HG03108 (cell line): ENCODE data around the gene STX8.
"Not testable (repeated sequence)": the region's sequence is repeated elsewhere in the genome, so short reads cannot be mapped to it uniquely, and the experiment has no call there.

Experiments used
- ATAC-seq: cut with Tn5 transposase; IDR thresholded peaks from one replicate; pipeline ENCODE4 v1.9.1; 2021; ENCODE audit warnings: moderate library complexity; ENCODE audit not compliant: unreplicated experiment

STX8 gene

DNA sequence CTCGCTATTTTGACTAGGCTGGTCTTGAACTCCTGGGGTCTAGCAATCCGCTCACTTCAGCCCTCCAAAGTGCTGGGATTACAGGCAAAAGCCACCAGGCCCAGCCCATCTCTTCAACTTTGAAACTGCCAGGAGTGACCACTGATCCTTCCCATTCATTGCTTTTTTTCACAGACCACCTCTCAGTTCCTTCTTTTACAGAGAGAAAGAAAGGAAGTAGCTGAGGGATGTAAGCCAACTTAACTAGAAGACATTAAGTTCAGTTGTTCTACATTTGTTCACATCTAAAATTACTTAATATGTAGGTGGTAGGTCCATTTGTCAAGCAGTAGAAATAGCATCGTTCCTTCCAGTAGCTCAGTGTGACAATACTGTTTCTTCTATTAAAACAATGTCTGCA is 219.8 kb downstream of the STX8 start:
- no peak for ATAC-seq

DNA sequence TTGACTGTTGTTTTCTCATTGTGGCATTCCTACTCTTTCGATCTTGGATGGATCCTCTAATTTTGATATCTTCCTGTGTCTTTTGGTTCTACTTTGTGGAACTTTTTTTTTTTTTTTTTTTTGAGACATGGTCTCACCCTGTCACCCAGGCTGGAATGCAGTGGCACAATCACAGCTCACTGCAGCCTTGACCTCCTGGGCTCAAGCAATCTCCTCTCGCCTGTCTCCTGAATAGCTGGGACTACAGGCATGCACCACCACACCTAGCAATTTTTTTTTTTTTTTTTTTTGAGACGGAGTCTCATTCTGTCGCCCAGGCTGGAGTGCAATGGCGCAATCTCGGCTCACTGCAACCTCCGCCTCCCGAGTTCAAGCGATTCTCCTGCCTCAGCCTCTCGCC is 220.4 kb downstream of the STX8 start:
- not testable (repeated sequence) for ATAC-seq

DNA sequence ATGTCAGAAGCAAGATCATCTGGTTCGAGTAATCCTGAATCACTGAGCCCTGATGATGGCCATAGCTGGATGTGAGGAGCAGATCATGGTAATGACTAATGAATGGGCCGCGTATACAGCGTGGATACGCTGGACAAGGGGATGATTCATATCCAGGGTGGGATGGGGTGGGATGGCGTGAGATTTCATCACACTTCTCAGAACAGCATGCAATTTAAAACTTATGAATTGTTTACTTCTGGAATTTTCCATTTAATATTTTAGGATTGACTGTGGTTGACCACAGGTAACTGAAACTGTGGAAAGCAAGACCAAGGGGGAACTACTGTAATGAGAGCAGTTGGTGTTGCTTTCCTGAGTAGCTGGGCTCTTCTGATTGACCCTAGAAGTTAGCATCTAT is 225.5 kb downstream of the STX8 start:
- no peak for ATAC-seq

DNA sequence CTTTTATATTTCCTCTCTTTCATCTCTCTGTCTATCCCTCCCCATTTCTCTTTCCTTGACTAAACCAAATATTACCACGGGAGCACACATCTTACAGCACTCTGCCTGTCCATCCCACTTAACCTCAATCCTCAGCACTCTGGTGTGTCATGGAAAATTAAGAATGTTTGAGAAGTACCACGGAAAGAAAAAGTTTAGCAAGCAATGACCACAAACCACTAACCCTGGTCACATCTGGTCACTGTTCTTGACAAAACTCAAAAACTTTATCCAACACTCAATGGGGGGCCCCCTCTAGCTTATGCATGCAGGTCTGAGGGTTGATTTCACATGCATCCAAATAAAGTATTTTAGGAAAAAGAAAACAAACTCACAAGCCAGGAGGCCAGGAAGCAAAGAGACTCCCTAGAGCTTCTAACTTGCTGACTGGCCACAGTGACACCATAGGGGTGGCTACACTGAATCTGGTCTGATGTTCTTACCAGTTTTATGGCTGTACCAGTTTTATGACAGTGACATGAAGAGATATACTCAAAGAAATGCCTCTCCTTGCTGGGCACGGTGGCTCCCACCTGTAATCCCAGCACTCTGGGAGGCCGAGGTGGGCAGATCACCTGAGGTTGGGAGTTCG is 229.2 kb downstream of the STX8 start:
- no peak for ATAC-seq

DNA sequence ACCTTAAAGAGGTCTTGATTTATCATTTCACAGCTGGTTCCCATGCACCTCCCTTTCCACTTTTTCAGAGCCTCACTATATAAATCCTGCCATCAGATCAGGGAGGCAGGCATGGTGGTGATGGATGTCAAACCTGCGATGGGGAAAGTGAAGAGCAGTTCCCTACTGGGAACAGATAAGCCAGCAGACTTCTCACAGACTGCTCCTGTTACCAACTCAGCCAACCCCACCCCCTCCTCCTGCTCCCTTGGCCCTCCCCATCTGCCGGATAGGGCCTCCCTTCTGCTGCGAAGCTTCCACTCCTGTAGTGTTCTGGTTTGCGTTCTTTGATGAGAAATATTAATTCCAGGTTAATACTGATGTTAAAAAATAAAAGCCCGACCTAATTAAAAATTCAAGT is 232.1 kb downstream of the STX8 start:
- ATAC-seq = no peak

DNA sequence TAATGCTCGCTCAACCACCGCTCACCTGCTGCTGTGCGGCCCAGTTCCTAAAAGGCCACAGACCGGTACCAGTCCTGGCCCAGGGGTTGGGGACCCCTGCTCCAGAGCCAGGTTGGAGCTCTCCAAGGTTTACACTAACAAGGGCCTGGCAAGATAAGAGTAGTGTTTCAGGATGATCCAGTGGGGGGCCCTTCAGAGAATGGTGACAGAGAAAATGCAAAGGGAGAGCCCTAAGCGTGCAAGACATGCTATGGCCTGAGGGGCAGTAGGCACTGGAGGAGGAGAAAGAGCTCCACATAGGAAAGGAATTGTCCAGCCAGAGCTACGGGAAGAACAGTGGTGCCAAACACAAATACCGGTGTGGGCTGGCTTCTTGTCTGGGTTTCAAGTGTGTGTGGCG is 233.4 kb downstream of the STX8 start:
- no peak for ATAC-seq

DNA sequence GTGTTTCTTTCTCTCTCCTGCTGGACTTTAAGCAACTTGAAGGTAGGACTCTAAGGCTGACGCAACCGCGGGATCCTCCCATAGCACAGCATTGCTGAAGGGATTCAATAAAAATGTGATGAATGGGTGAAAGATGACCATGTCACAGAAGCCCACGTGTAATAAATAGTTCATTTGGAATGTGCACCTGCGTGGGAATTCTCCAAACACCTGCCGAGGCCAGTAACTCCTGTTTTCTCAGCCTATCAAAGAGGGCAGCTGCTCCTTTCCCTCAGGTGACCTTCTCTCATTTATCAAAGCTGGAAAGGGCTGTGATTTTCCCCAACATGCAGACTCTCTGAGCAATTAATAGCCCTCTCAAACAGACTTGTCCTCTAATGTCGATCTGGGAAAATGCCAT is 235.7 kb downstream of the STX8 start:
- no peak for ATAC-seq

DNA sequence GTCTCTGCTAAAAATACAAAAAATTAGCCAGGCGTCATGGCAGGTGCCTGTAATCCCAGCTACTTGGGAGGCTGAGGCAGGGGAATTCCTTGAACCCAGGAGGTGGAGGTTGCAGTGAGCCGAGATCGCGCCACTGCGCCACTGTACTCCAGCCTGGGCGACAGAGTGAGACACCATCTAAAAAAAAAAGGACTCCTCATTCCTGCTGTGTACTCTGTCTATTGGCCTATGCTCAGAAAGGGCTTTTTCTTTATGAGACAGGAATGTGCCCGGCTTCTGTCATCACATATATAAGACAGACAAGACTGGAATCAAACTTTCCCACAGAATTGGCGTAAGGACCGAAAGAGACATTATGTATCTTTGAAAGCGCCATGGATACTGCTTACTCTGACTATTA is 236.1 kb downstream of the STX8 start:
- ATAC-seq = not testable (repeated sequence)

DNA sequence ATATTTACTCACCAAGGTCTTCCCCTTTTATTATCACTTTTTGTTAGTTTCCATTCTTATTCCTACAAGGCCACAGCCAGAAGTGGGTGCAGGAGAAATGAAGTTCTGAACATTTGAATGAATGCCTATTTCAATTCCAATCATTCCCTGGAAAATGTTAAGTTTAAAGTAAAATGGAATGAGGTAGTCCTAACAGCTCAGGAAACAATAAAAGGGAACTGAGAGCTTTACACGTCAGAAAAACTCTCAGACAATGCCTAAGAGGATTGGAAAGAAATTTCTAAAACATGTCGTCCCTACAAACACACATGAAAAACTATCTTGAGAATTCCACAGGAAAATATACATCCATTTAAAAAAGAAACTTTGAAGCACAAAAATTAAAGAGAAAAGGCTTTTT is 238.8 kb downstream of the STX8 start:
- no peak for ATAC-seq

DNA sequence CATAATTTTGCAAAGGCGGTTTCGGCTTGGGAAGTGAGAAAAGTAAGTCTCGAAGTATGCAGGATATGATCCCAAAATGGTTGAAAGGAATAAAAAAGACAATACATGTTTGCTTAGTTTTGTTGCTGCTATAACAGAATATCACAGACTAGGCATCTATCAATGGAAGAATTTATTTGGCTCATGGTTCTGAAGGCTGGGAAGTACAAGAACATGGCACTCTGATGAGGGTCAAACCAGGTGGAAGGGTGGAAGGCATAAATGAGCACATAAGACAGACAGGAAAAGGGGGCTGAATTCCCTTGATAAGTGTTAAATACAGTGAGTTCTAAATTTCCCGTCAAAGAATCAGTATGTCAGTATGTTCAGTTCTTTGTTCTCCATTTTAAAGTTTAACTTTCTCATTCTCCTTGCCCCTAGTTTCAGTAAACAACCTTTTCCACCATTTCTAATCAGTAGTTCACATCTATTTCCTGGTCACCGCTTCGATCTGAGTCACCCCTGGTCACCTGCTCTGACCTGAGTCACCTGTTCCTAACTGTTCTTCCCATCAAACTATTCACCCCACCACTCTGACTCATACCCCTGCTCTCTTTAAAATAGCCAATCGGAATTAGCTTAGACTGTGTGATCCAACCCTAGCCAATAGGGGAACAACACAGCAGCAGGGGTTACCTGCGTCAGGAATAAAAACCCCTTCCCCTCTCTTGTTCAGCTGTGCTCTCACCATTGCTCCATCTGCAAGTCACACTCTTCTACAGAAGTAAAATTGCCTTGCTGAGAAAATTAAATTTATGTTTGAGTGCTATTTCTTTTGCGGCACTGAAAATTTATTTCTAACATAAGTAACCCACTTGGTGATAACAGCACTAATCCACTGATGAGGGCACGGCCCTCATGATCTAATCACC is 240.8 kb downstream of the STX8 start:
- ATAC-seq = no peak

DNA sequence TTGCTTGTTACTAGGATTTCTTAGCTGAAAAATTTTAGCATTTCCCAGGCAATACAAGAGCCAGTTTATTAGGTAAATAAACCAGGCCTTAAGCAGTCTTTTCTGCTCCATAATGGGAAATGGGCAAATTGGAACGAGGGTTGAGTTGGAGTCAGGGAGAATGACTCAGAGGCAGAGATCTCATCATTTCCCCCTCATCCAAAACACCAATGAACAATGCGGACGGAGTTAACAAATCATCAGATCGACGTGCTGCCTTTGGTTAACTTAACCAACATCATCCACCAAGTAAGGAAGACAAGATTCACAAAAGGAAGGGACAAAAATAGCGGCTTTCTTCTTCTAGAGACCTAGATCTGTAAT is 243.5 kb downstream of the STX8 start:
- no peak for ATAC-seq

DNA sequence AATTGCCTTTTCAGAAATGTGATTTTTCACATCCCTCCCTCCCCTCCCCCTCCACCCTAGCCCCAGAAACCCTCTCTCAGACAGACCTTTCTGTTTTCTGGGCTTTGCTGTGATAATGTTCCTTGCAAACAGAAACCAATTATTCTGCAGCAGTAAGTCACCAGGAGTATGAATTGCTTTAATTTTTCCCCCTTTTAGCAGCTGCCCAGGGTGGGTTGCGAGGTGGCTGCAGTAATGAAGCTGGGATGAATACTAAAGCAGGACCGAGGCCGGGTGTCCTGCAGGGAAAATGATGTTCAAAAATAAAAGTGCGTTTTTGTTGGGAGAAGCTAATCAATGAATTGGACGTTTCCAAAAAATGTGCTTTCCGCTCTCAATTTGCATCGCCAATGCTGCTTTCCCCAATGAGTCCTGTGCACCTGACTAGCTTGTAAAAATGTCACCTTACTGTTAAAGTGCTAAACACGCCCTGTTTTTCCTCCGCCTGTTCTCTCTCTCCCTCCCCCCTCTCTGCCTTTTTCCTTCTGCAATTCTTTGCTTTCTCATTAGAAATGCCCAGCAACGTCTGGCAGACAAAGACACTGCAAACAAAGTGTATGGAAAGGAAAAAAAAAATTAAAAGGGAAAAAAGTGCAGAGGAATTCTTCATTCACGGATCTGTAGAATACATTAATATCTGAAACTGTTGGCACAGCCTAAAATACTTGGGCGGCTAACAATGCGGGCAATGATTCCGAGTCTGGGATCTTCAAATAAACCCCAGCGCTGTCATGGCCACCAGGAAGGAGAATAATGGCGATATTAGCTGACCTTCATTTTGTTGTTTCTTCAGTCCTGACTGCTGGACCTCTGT is 244.1 kb downstream of the STX8 start:
- no peak for ATAC-seq

DNA sequence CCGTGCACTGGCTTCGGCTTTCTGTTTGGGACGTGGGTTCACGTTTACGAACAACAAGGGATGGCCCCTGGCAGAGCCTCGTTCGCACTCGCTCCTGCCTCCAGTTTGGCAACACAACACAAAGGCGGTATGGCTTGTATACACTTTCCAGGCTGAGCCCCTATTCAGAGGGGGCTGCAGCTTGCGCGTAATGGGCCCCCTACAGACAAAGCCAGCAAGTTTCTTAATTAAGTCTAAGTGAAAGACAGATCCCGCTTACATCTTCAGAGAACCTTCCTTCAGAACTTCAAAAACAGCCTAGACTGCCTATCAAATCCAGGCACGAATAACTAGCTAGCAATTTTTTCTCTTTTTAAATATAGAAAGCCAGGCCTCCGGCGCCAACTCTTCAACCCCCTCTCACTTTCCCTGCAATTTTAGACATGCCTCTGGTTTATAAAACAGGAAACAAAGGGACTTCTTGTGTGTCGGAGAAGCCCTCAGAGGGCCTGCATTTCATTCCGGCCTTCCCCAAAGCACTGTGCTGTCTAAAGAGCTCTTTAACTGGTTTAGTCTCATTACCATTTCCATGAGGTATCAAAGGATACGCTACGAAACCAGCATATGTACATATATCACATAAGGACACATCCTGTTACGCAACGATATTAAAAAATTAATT is 244.9 kb downstream of the STX8 start:
- ATAC-seq = no peak

DNA sequence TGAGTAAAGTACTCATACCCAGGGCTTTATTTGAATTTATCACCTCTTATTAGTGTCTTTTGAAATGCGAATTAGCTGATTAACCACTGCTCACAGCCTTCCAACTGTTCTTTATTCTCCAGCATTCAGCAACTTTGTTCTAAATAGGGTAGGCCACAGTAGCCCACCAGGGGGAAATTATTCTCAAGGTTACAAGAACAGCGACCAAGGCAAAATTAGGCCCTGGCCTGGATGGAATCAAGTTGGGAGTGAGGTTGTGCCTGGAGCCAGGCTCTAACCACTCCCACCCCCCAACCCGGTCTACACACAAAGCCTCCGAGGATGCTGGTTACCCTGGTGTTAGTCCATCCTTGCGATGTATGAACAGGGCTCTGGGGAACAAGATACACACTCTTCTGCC is 245.5 kb downstream of the STX8 start:
- ATAC-seq = no peak

DNA sequence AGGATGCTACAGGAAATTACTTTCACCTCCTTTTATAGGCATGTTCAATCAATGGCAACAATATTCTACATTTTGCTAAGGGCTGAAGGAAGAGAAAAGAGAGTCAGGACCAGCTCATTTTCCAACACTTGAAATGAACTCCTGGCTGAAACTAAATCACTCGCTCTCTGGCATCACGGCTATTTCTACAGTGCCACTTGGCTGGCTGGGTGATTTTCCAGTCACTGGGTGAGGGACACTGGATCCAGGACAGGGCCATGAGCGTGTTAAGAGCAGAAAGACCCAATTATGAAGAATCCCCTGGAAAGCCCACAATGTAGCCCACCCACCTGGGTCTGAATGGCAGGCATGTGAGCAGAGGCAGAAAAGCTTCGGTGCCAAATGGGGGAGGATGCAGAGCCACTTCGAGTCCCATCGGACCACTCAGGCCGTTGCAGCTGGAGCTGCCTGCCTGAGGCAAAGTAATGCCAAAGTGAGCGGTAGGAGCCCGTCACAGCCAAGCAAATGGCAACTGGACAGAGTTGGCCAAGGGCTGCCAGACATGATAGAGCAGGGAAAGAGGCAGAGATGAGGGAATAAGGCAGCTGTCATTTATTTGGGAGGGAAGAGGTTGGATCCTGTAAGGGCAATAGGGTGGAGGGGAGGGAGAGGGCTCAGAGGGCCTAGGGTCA is 246.2 kb downstream of the STX8 start:
- no peak for ATAC-seq

DNA sequence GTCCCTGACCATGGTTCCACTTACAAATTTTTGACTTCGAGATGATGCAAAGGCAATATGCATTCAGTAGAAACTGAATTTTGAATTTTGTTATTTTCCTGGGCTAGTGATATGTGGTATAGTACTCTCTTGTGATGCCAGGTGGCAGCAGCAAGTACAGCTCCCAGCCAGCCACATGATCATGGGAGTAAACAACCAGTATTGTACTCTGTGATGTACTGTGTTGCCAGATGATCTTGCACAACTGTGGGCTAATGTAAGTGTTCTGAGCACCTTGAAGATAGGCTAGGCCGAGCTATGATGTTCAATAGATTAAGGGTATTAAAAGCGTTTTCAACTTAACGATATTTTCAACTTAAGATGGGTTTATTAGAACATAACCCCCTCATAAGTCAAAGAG is 250.8 kb downstream of the STX8 start:
- no peak for ATAC-seq

DNA sequence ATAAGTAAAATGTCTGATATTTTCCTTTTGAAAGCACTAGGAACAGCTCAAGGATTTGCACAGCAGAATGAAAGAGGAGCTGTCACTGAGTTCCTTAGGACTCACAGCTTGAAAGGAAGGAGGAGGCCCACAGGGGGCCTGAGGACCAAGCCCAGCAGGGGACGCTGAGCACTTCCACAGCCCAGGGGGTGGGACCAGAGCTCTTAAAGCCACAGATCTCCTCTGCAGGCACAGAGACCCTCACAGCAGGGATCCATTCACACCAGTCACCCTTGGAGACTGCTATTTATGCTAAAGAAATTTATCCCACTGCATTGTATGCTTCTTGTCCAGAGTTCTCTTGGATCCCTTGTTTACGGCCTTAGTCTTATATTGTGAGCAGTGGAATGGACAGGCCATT is 253.3 kb downstream of the STX8 start:
- no peak for ATAC-seq

DNA sequence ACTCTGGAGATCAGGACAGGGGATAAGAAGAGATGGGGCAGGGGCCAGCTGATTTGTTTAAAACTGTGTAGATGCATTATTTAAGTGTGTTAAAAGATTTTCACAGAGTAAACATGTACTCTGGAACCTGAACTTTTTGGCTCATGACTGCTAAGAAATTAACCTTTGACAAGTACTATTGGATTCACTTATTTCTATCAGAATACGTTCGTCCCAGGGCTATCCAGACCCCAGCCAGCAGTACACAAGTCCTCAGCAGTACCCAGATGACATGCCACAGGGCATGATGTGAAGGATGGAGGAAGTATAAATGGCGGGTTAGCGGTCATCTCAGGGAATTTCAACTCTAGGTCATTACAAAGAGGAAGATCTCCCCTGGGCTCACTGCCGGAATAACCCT is 253.7 kb downstream of the STX8 start:
- ATAC-seq = no peak

DNA sequence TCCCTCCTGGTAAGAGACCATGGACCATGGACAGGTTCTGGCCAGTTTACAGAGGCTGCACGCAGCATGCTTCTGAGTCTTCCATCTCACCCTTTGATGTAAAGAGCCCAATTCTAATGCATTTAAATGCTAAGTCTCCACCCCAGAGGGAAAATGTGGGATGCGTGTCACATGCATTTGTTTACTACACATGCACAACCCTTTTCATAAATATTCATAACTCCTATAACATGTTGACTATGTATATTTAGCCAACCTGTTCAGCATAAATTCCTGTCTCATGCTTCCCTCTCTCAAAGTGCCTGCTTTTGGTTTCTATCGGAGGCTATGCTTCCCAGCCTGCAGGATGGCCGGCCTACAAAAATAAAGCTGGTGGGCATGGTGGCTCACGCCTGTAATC is 260.3 kb downstream of the STX8 start:
- no peak for ATAC-seq

DNA sequence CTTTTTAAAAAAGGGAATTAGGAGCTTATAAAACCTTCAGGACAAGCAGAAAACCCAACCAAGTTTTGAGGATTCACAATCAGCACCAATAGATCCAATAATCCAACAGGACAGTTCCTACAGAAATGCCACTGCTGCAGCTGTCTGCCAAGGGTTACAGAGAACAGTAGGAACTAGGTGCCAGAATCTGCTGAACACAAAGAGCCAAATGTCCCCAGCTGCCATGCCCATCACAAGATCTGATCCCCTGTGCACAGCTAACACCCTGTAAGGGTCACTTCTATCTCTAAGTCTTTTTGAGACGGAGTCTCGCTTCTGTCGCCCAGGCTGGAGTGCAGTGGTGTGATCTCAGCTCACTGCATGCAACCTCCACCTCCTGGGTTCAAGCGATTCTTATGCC is 262.3 kb downstream of the STX8 start:
- no peak for ATAC-seq

DNA sequence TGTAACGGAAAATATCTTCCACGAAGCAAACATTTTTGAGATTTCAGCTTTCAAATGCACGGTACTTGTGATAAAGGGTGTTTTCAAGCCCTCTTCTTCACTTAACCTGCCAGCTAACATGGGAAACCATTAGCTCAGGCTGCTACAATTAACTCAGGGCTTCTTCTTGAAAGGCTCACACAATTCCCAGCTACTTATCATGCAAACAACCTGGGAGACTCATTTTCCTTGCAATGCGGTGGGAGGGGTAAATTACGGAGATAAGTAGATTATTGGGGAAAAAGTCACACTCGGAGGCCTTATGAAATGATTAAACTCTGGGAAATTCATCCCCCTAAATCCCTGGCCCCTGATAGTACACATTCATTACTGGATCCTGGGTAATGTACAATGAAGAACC is 266.4 kb downstream of the STX8 start:
- ATAC-seq = no peak
